Stomach smooth muscle (tissue), 2 donors: ENCODE data around the gene CFAP410.
"Not testable (repeated sequence)": the region's sequence is repeated elsewhere in the genome, so short reads cannot be mapped to it uniquely, and the experiment has no call there.

Experiments
- H3K27ac ChIP-seq: one replicate; pipeline ENCODE4 v1.7.0; 2013; ENCODE audit warnings: mild to moderate bottlenecking, low read length, inconsistent platforms
- H3K27me3 ChIP-seq, 2 donors: one replicate each; pipeline ENCODE4 v1.7.0; 2013; ENCODE audit warnings: low read length in 2 of 2; ENCODE audit not compliant: insufficient read depth in 2 of 2, control insufficient read depth in 1 of 2
- H3K36me3 ChIP-seq, 2 donors: one replicate each; pipeline ENCODE4 v1.7.0; 2013; ENCODE audit warnings: low read length in 2 of 2; ENCODE audit not compliant: control insufficient read depth in 2 of 2, insufficient read depth in 2 of 2
- H3K4me1 ChIP-seq: one replicate; pipeline ENCODE4 v1.7.0; 2013; ENCODE audit warnings: low read length; ENCODE audit not compliant: control insufficient read depth, insufficient read depth
- H3K4me3 ChIP-seq, 2 donors: one replicate each; pipeline ENCODE4 v1.7.0; 2013; ENCODE audit warnings: low read length in 2 of 2
- H3K9ac ChIP-seq, 2 donors: one replicate each; pipeline ENCODE4 v1.7.0; 2013; ENCODE audit warnings: low read length in 2 of 2, mild to moderate bottlenecking in 1 of 2
- H3K9me3 ChIP-seq, 2 donors: one replicate each; pipeline ENCODE4 v1.7.0; 2013; ENCODE audit warnings: low read length in 2 of 2; ENCODE audit not compliant: control insufficient read depth in 2 of 2
- donor health status: healthy.
- donor health status: Pancreatic carcinoma.

Gene CFAP410

GRCh38 chr21:44302573-44303401 lies 36.4 kb downstream of the CFAP410 start:
- H3K9ac ChIP-seq, H3K4me3 ChIP-seq, H3K9me3 ChIP-seq, H3K27me3 ChIP-seq, H3K36me3 ChIP-seq, H3K27ac ChIP-seq: not testable (repeated sequence)
- peaks cover 55% of the 10 kb centered on the region for H3K4me1 ChIP-seq

GRCh38 chr21:44301961-44302406 lies 37.2 kb downstream of the CFAP410 start:
- Histone ChIP-seq H3K9me3 (no peaks in the 10 kb centered on the region), H3K27ac (no peak overlapping the region), H3K36me3 (peaks cover 0 to 4% of the 10 kb centered on the region in 2 donors), H3K27me3 (no peaks in the 10 kb centered on the region), H3K4me1 (peaks cover 60% of the 10 kb centered on the region), H3K9ac (peak overlapping the region in 1 of 2 donors; percentile 5), H3K4me3 (no peak overlapping the region)

- Histone ChIP-seq H3K27me3 (peaks cover 0 to 1% of the 10 kb centered on the region in 2 donors), H3K4me1 (peaks cover 60% of the 10 kb centered on the region), H3K36me3 (no peaks in the 10 kb centered on the region), H3K9me3 (no peaks in the 10 kb centered on the region), H3K4me3 (peak overlapping the region; percentile 59 to 79), H3K9ac (peak overlapping the region in 1 of 2 donors; percentile 75), H3K27ac (no peak overlapping the region)
Measured at GRCh38 chr21:44301141-44301540, 38.0 kb downstream of the CFAP410 start.

GRCh38 chr21:44300262-44300959 lies 38.8 kb downstream of the CFAP410 start:
- peak overlapping the region; percentile 68 to 75 for H3K9ac ChIP-seq
- peaks cover 57% of the 10 kb centered on the region for H3K4me1 ChIP-seq
- H3K4me3 ChIP-seq: peak overlapping the region; percentile 59 to 79
- peaks cover under 1 to 8% of the 10 kb centered on the region in 2 donors for H3K27me3 ChIP-seq
- H3K9me3 ChIP-seq: no peaks in the 10 kb centered on the region
- no peaks in the 10 kb centered on the region for H3K36me3 ChIP-seq
- peak overlapping the region; percentile 46 for H3K27ac ChIP-seq

GRCh38 chr21:44299458-44300261 lies 39.5 kb downstream of the CFAP410 start, which contains the start of gene PFKL:
Gene PFKL, plus strand, starts transcription at chr21:44300053. Its CDS starts 53 bp downstream, at chr21:44300106.
- Histone ChIP-seq H3K36me3 (no peaks in the 10 kb centered on the region), H3K27ac (peak within 1 kb of the TSS; percentile 67), H3K9me3 (no peaks in the 10 kb centered on the region), H3K9ac (peak within 1 kb of the TSS; percentile 69 to 75), H3K27me3 (peaks cover 5 to 15% of the 10 kb centered on the region in 2 donors), H3K4me1 (peaks cover 56% of the 10 kb centered on the region), H3K4me3 (peak within 1 kb of the TSS; percentile 75 to 79)

- no peaks in the 10 kb centered on the region for H3K36me3 ChIP-seq
- H3K4me1 ChIP-seq: peaks cover 54% of the 10 kb centered on the region
- peak overlapping the region; percentile 75 to 79 for H3K4me3 ChIP-seq
- peak overlapping the region; percentile 69 to 75 for H3K9ac ChIP-seq
- peak overlapping the region; percentile 67 for H3K27ac ChIP-seq
- peaks cover 6 to 16% of the 10 kb centered on the region in 2 donors for H3K27me3 ChIP-seq
- H3K9me3 ChIP-seq: no peaks in the 10 kb centered on the region
Measured at GRCh38 chr21:44299085-44299457, 40.1 kb downstream of the CFAP410 start.

GRCh38 chr21:44298301-44298700 lies 40.9 kb downstream of the CFAP410 start:
- H3K9ac ChIP-seq: no peak overlapping the region
- H3K27ac ChIP-seq: no peak overlapping the region
- peaks cover 6 to 16% of the 10 kb centered on the region in 2 donors for H3K27me3 ChIP-seq

GRCh38 chr21:44297525-44298290 lies 41.5 kb downstream of the CFAP410 start:
- no peak overlapping the region for H3K27ac ChIP-seq
- no peak overlapping the region for H3K4me3 ChIP-seq
- H3K36me3 ChIP-seq: no peaks in the 10 kb centered on the region
- H3K4me1 ChIP-seq: peaks cover 45% of the 10 kb centered on the region
- H3K27me3 ChIP-seq: peaks cover 6 to 16% of the 10 kb centered on the region in 2 donors
- no peaks in the 10 kb centered on the region for H3K9me3 ChIP-seq
- H3K9ac ChIP-seq: no peak overlapping the region

More at GRCh38 chr21:44298301-44298700, 40.9 kb downstream of the CFAP410 start:
- peaks cover 46% of the 10 kb centered on the region for H3K4me1 ChIP-seq
- no peaks in the 10 kb centered on the region for H3K36me3 ChIP-seq
- no peaks in the 10 kb centered on the region for H3K9me3 ChIP-seq
- no peak overlapping the region for H3K4me3 ChIP-seq

GRCh38 chr21:44296916-44297315 lies 42.3 kb downstream of the CFAP410 start:
- Histone ChIP-seq H3K36me3 (no peaks in the 10 kb centered on the region), H3K9ac (no peak overlapping the region), H3K27ac (no peak overlapping the region), H3K4me1 (peaks cover 38% of the 10 kb centered on the region), H3K27me3 (peaks cover 6 to 16% of the 10 kb centered on the region in 2 donors), H3K4me3 (no peak overlapping the region), H3K9me3 (no peaks in the 10 kb centered on the region)
